Stimulated activated naive CD8-positive, alpha-beta T cell treated with anti-CD3 and anti-CD28 coated beads, Interleukin-15, Interleukin-2, amounts not matched to agents 100 ng/mL and 50 ng/mL, for 24 hours (primary cell): ENCODE results near the gene RSPH1.

Experiments used
- H3K27ac Mint-ChIP-seq: one replicate; pipeline ENCODE4 v1.8.0; 2021; ENCODE audit warnings: mild to moderate bottlenecking, mixed read lengths
- H3K27me3 Mint-ChIP-seq: one replicate; pipeline ENCODE4 v1.8.0; 2021; ENCODE audit warnings: mixed read lengths
- H3K36me3 Mint-ChIP-seq: one replicate; pipeline ENCODE4 v1.8.0; 2021; ENCODE audit warnings: low read depth, mixed read lengths
- H3K4me1 Mint-ChIP-seq: one replicate; pipeline ENCODE4 v1.8.0; 2021; ENCODE audit warnings: low read depth, mixed read lengths
- H3K4me3 Mint-ChIP-seq: one replicate; pipeline ENCODE4 v1.8.0; 2021; ENCODE audit warnings: mild to moderate bottlenecking, mixed read lengths
- H3K9me3 Mint-ChIP-seq: one replicate; pipeline ENCODE4 v1.8.0; 2021; ENCODE audit warnings: mixed read lengths

Gene RSPH1

GRCh38 chr21:42536601-42537000, 40.6 kb upstream of the RSPH1 start:
- no peaks in the 10 kb centered on the region for H3K9me3 Mint-ChIP-seq
- peaks cover 20% of the 10 kb centered on the region for H3K36me3 Mint-ChIP-seq
- no peak overlapping the region for H3K27ac Mint-ChIP-seq
- H3K4me3 Mint-ChIP-seq, result no peak overlapping the region
- peaks cover 26% of the 10 kb centered on the region for H3K4me1 Mint-ChIP-seq
- no peaks in the 10 kb centered on the region for H3K27me3 Mint-ChIP-seq

- Mint-ChIP-seq H3K36me3 (peaks cover 20% of the 10 kb centered on the region), H3K27ac (peak overlapping the region; percentile 26), H3K27me3 (no peaks in the 10 kb centered on the region), H3K4me1 (peaks cover 27% of the 10 kb centered on the region), H3K9me3 (no peaks in the 10 kb centered on the region), H3K4me3 (no peak overlapping the region)
Measured at GRCh38 chr21:42535602-42536171, 39.7 kb upstream of the RSPH1 start.

GRCh38 chr21:42534421-42535378, 38.7 kb upstream of the RSPH1 start:
- peak overlapping the region; percentile 58 for H3K27ac Mint-ChIP-seq
- H3K36me3 Mint-ChIP-seq, result peaks cover 18% of the 10 kb centered on the region
- H3K4me1 Mint-ChIP-seq, result peaks cover 37% of the 10 kb centered on the region
- H3K4me3 Mint-ChIP-seq, result peak overlapping the region; percentile 30
- H3K9me3 Mint-ChIP-seq, result no peaks in the 10 kb centered on the region
- H3K27me3 Mint-ChIP-seq, result no peaks in the 10 kb centered on the region

GRCh38 chr21:42533963-42534355, 37.9 kb upstream of the RSPH1 start:
- Mint-ChIP-seq H3K27ac (peak overlapping the region; percentile 58), H3K9me3 (no peaks in the 10 kb centered on the region), H3K4me1 (peaks cover 42% of the 10 kb centered on the region), H3K27me3 (no peaks in the 10 kb centered on the region), H3K36me3 (peaks cover 12% of the 10 kb centered on the region), H3K4me3 (peak overlapping the region; percentile 15)

GRCh38 chr21:42533306-42533962, 37.4 kb upstream of the RSPH1 start:
- H3K9me3 Mint-ChIP-seq, result no peaks in the 10 kb centered on the region
- peak overlapping the region; percentile 15 for H3K4me3 Mint-ChIP-seq
- H3K36me3 Mint-ChIP-seq, result peaks cover 12% of the 10 kb centered on the region
- H3K27ac Mint-ChIP-seq, result no peak overlapping the region
- H3K27me3 Mint-ChIP-seq, result no peaks in the 10 kb centered on the region
- H3K4me1 Mint-ChIP-seq, result peaks cover 45% of the 10 kb centered on the region

- Mint-ChIP-seq H3K27me3 (no peaks in the 10 kb centered on the region), H3K27ac (no peak overlapping the region), H3K36me3 (peaks cover 16% of the 10 kb centered on the region), H3K4me3 (no peak overlapping the region), H3K4me1 (peaks cover 53% of the 10 kb centered on the region), H3K9me3 (no peaks in the 10 kb centered on the region)
Measured at GRCh38 chr21:42532466-42533181, 36.6 kb upstream of the RSPH1 start.

- H3K27me3 Mint-ChIP-seq, result no peaks in the 10 kb centered on the region
- peaks cover 19% of the 10 kb centered on the region for H3K36me3 Mint-ChIP-seq
Measured at GRCh38 chr21:42531771-42532170, 35.7 kb upstream of the RSPH1 start.

GRCh38 chr21:42530167-42530518, 34.1 kb upstream of the RSPH1 start:
- no peaks in the 10 kb centered on the region for H3K27me3 Mint-ChIP-seq
- peaks cover 30% of the 10 kb centered on the region for H3K36me3 Mint-ChIP-seq

More at GRCh38 chr21:42531771-42532170, 35.7 kb upstream of the RSPH1 start:
- no peak overlapping the region for H3K27ac Mint-ChIP-seq
- no peak overlapping the region for H3K4me3 Mint-ChIP-seq
- H3K9me3 Mint-ChIP-seq, result no peaks in the 10 kb centered on the region
- peaks cover 58% of the 10 kb centered on the region for H3K4me1 Mint-ChIP-seq

GRCh38 chr21:42527489-42528158, 31.6 kb upstream of the RSPH1 start:
- Mint-ChIP-seq H3K4me3 (peak overlapping the region; percentile 75), H3K36me3 (peaks cover 32% of the 10 kb centered on the region), H3K27me3 (no peaks in the 10 kb centered on the region), H3K4me1 (peaks cover 65% of the 10 kb centered on the region), H3K9me3 (no peaks in the 10 kb centered on the region), H3K27ac (peak overlapping the region; percentile 87)

More at GRCh38 chr21:42530167-42530518, 34.1 kb upstream of the RSPH1 start:
- Mint-ChIP-seq H3K27ac (no peak overlapping the region), H3K9me3 (no peaks in the 10 kb centered on the region), H3K4me1 (peaks cover 71% of the 10 kb centered on the region), H3K4me3 (no peak overlapping the region)

GRCh38 chr21:42527127-42527488, 31.1 kb upstream of the RSPH1 start:
- Mint-ChIP-seq H3K27me3 (no peaks in the 10 kb centered on the region), H3K27ac (peak overlapping the region; percentile 12), H3K4me3 (peak overlapping the region; percentile 5), H3K9me3 (no peaks in the 10 kb centered on the region), H3K4me1 (peaks cover 65% of the 10 kb centered on the region), H3K36me3 (peaks cover 34% of the 10 kb centered on the region)

- Mint-ChIP-seq H3K9me3 (no peaks in the 10 kb centered on the region), H3K27me3 (no peaks in the 10 kb centered on the region), H3K4me1 (peaks cover 65% of the 10 kb centered on the region), H3K27ac (no peak overlapping the region), H3K4me3 (no peak overlapping the region), H3K36me3 (peaks cover 40% of the 10 kb centered on the region)
Measured at GRCh38 chr21:42526379-42526727, 30.3 kb upstream of the RSPH1 start.

- Mint-ChIP-seq H3K36me3 (peaks cover 45% of the 10 kb centered on the region), H3K9me3 (no peaks in the 10 kb centered on the region), H3K27ac (peak overlapping the region; percentile 27), H3K4me3 (peak overlapping the region; percentile 56), H3K27me3 (no peaks in the 10 kb centered on the region), H3K4me1 (peaks cover 65% of the 10 kb centered on the region)
Measured at GRCh38 chr21:42525676-42526378, 29.8 kb upstream of the RSPH1 start.

- H3K27me3 Mint-ChIP-seq, result no peaks in the 10 kb centered on the region
- H3K36me3 Mint-ChIP-seq, result peaks cover 50% of the 10 kb centered on the region
- H3K4me3 Mint-ChIP-seq, result peak overlapping the region; percentile 56
- H3K4me1 Mint-ChIP-seq, result peaks cover 58% of the 10 kb centered on the region
- H3K27ac Mint-ChIP-seq, result peak overlapping the region; percentile 46
- no peaks in the 10 kb centered on the region for H3K9me3 Mint-ChIP-seq
Measured at GRCh38 chr21:42525029-42525581, 29.1 kb upstream of the RSPH1 start.
